RKO (cell line): ENCODE results near the gene ADGRD2.
"Not testable (repeated sequence)": the region's sequence is repeated elsewhere in the genome, so short reads cannot be mapped to it uniquely, and the experiment has no call there.

Experiments used
- DNase-seq: peaks from one replicate; pipeline ENCODE4 v3.0.0-alpha.2; 2016; ENCODE audit warnings: low spot score

The ADGRD2 gene

GRCh38 chr9:124450241-124450924 lies at the start of gene ADGRD2:
ADGRD2 (plus strand) TSS chr9:124450451; CDS start chr9:124451667, 1,216 bp downstream.
- DNase-seq = no peak

GRCh38 chr9:124403246-124403645 lies 47.0 kb upstream of the ADGRD2 start:
- no peak for DNase-seq

GRCh38 chr9:124409410-124409809 lies 40.8 kb upstream of the ADGRD2 start:
- DNase-seq = no peak

DNA sequence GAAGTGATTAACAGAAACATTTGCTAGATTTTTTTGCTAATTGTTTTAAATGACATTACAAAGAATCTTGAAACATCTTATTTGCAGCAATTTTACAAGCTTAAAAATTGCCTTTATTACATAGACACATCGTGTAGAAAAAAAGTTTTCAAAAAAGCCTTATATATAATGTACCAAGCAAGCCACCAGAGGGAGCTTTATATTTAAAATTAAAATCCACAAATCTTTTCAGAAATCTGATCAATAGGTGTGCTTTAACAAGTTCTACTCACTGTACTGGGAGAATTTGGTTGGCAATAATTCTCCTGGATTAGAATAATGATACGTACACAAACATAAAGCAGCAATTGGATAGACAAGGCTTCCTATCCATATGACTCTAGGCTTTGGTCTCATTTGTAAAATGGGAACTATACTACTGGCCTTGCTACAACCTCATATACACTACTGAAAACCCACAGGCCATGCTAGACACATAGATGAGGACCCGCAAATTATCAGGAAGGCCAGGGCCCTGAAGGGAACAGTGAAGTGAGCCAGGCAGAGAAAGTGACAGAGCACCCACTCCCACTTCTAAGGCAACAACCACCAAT lies 39.8 kb upstream of the ADGRD2 start:
- peak; percentile 66 for DNase-seq

- DNase-seq = peak; percentile 96
These were observed 38.6 kb upstream of the ADGRD2 start for GRCh38 chr9:124411514-124412227.

GRCh38 chr9:124412228-124412575 lies 38.0 kb upstream of the ADGRD2 start:
- DNase-seq = no peak

DNA sequence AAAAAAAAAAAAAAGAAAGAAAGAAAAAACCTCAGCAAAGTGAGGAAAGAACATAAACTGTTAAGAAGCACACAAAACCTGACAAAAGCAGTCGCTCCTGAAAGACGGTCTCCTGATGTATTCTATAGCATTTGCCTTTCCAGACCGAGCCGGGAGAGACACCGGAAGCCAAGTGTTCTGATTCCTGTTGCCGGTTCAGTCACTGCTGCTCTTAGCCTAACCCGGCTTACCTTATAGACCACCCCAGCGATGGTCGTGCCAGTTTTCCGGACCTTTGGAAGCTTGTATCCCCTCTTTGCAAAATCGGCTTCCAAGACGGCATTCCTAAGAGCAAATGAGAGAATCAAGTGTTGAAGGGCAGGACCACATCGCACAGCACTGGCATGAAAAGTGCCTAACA lies 35.6 kb upstream of the ADGRD2 start:
- peak; percentile 75 for DNase-seq

- peak; percentile 100 for DNase-seq
These were observed 35.0 kb upstream of the ADGRD2 start, which contains the start of gene PSMB7 for GRCh38 chr9:124415102-124415851. PSMB7 (minus strand) TSS chr9:124415442; CDS start chr9:124415425, 17 bp downstream.

DNA sequence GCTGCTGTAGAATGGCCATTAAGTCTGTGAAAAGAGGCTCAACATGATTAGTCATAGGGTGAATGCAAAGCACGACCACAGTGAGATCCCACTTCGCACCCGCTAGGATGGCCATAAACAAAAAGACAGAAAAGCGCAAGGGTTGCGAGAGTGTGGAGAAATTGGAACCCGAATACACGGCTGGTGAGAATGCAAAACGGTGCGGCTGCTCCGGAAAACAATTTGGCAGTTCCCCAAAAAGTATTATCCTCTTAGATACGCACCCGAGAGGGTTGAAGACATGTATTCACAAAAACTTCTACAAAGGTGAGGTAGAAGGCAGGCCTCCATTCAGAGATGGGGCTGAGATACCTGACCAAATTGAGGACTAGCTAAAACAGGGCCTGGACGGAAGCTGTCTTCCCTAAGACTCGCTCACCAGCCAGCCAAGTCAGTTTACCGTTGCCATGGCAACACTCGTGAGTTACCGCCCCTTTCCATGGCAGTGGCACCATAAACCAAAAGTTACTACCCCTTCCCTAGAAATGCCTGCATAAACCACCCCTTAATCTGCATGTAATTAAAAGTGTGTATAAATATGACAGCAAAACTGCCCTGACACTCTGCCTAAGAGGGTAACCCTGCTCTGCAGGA lies 34.3 kb upstream of the ADGRD2 start:
- DNase-seq = no peak

- no peak for DNase-seq
These were observed 30.3 kb upstream of the ADGRD2 start for GRCh38 chr9:124419832-124420489.

DNA sequence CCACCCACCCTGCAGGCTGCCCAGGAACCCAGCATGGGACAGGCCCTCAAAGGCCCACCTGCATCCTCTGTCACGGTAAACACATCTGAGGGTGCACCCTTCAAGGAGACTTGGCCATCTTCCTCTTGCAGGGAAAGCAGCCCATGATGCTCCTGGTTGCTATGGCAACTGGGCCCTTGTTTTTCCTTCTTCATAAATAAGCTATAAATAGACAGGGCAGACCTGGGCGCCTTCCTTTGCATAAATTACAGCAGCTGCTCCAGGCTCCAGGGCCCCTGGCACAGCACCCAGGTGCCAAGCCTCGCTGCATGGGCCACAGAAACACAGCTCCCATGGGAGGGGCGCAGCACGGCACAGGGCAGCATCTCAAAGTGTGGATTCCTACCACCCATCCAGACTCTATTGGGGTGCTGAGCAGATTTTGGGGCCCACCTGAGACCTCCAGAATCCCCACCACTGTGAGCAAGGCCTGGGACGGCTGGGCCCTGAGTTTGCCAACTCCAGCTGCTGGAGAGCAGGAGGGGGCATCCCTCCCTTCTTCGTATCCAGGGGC lies 29.2 kb upstream of the ADGRD2 start:
- no peak for DNase-seq

- no peak for DNase-seq
These were observed 27.1 kb upstream of the ADGRD2 start for GRCh38 chr9:124423155-124423554.

DNA sequence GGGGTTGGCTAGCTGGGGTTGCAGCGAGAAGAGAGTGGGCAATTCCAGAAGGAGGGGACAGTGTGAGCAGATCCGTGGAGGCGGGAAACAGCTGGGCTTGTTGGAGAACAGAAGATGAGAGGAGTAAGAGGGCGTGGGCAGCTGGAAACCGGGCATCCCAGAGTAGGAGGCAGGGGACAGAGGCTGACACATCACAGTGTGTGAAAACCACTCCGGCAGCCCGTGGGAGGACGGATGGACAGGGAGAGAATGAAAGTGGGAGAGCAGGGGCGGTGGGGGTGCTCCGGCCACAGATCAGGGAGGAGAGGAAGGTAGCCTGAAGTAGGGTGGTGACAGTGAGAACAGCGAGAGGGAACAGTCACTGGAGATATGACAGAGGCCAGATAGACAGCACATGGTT lies 26.7 kb upstream of the ADGRD2 start:
- no peak for DNase-seq

DNA sequence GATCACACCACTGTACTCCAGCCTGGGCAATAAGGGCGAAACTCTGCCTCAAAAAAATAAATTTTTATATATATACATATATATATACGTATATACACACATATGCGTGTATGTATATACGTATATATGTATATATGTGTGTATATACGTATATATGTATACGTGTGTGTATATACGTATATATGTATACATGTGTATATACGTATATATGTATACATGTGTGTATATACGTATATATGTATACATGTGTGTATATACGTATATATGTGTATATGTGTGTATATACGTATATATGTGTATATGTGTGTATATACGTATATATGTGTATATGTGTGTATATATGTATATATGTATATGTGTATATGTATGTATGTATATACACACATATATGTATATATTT lies 24.5 kb upstream of the ADGRD2 start:
- not testable (repeated sequence) for DNase-seq

DNA sequence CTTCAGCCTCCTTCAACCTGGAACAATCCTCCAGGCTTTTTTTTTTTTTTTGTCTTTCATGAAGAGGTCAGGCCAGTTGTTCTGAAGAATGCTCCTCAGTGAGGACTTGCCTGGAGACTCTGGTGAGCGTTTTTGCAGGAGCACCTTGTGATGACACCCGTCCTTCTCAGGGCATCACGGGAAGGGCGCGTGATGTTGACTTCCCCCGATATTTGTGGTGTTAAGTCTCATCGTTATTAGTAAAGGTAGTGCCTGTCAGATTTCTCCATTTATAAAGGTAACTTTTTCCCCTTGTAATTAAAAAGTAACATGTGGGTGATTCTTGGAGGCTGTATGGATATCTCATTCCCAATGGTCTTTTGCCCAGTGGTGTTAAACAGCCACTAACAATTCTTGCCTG lies 23.9 kb upstream of the ADGRD2 start:
- DNase-seq = no peak

DNA sequence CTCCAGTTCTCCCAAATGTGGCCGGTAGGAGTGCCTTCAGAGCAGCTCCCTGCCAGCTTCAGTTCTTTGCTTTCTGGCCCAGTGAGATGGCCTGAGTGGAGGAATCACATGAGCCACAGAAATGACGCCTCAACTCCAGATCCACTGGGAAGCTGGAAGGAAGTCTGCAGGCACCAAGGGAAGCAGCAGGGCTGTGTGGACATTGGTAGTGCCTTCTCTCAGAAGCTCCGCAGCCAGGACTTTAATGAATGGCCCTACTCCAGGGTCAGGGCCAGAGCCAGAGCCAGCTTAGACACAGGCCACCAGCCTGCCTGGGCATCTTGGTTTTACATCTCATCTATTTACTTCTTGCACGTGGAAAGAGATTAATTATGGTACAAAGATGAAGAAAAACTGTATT lies 23.0 kb upstream of the ADGRD2 start:
- DNase-seq = no peak

DNA sequence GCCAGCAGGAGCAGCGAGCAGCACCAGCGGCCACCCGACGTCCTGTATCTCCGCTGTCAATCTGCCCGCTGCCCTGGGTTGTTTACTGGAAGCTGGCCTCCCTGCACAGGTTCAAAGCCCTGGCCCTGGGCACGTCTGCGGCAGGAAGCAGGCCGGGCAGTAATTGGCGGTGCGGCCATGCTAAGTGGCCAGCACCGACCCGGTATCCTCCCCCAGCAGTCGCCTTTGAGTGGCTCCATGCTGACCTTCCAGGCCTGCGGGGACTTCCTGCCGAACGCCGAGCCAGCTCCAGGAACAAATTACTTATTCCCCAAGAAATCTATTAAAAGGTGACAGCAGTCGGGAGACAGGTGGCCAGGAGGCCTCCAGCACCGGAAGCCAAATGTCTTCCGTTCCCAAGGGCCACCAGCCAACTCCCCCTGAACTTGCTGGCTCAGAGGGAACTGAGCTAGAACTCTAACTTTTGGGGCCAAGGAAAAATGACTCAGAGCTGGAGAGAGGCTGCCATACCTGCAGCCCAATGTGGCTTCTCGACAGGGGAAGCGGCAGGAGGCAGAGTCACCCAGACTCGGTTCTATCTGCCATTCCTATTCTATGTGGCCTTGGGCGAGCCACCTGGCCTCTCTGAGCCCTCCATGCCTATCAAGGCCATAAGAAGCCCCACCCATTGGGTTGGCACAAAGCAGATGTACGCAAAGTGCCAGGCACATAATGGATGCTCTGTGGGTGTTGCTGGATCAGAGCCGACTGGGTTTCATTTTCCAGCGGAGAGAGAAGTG lies 21.3 kb upstream of the ADGRD2 start:
- no peak for DNase-seq

GRCh38 chr9:124429530-124429867 lies 20.8 kb upstream of the ADGRD2 start:
- no peak for DNase-seq

DNA sequence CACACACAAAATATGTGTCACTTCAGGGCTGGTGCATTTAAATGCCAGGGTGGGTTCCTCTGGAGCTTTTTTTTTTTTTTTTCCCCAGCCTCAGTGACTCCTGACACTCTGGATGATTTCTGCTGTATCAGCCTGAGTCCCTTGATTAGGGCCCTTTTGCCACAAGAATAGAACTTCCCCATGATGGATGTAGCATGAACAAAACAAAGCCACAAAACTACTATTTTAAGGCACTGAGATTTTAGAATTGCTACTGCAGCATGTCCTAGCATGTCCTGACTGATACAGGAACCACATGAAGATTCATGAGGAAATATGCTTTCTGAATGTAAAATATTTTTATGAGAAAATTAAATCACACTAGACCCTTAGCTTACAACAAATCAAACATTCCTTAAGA lies 13.9 kb upstream of the ADGRD2 start:
- no peak for DNase-seq

- no peak for DNase-seq
These were observed 13.2 kb upstream of the ADGRD2 start for GRCh38 chr9:124437086-124437485.

GRCh38 chr9:124438091-124438490 lies 12.2 kb upstream of the ADGRD2 start:
- no peak for DNase-seq
